Peyer's patch (tissue), 4 donors: ENCODE results near the gene NOTCH4. TPM values are rescaled to one million over a fixed set of nuclear protein-coding genes. Genes with fewer than 3 reads are reported as not detected.
A peak's percentile ranks its signal among the peaks of the same experiment; 100 is the strongest.

Source experiments
- DNase-seq, 3 donors: peaks; one replicate each; pipeline ENCODE4 v3.0.0-alpha.2; 2017 to 2019
- H3K27ac ChIP-seq, 4 donors: fragments of 200-600 bp; sonication (generic); one replicate each; pipeline ENCODE4 v1.5.1; 2016 to 2019
- H3K27me3 ChIP-seq, 2 donors: fragments of 200-600 bp; sonication (generic); one replicate each; pipeline ENCODE4 v1.5.1; 2019
- H3K36me3 ChIP-seq, 3 donors: fragments of 200-600 bp; sonication (generic); one replicate each; pipeline ENCODE4 v1.5.1; 2016 to 2019
- H3K4me1 ChIP-seq, 4 donors: fragments of 200-600 bp; sonication (generic); one replicate each; pipeline ENCODE4 v1.5.1; 2016 to 2019
- H3K4me3 ChIP-seq, 4 donors: fragments of 200-600 bp; sonication (generic); 1 replicate in 3 of 4; 2 replicates in 1 of 4; pipeline ENCODE4 v1.5.1; 2016 to 2019; ENCODE audit warnings: mild to moderate bottlenecking in 1 of 4
- H3K9me3 ChIP-seq, 4 donors: fragments of 200-600 bp; sonication (generic); one replicate each; pipeline ENCODE4 v1.5.1; 2016 to 2019; ENCODE audit warnings: mild to moderate bottlenecking in 1 of 4
- CTCF ChIP-seq, 6 experiments: fragments of 450-650 bp in 4 of 6; fragments of 200-600 bp in 2 of 6; sonication (generic) in 1 of 6; IDR thresholded peaks; one replicate each; pipeline ENCODE4 v1.5.1; 2017 to 2019; ENCODE audit warnings: antibody characterized with exemption in 6 of 6, mild to moderate bottlenecking in 3 of 6, moderate library complexity in 1 of 6
- POLR2A ChIP-seq, 2 donors: fragments of 450-650 bp; IDR thresholded peaks; one replicate each; pipeline ENCODE4 v1.5.1; 2017; ENCODE audit warnings: antibody characterized with exemption in 2 of 2, mild to moderate bottlenecking in 2 of 2, moderate library complexity in 2 of 2
- total RNA-seq, 4 donors: library from RNA; depleted of rRNA; stranded (reverse); fragments of >200 nt; gene quantifications; one replicate each; pipeline ENCODE4 v1.1.0, GENCODE V29; 2016

The NOTCH4 gene
- total RNA-seq, 4 donors from 2014 or later = 1.8 to 50.3 (median 8.9) TPM

GRCh38 chr6:32191696-32192607, 31.9 kb downstream of the NOTCH4 start:
- H3K27me3 ChIP-seq = no peaks in the 10 kb centered on the region
- no peak for DNase-seq
- H3K4me3 ChIP-seq = peak overlapping the region; percentile 51 to 92 (median 69)
- H3K36me3 ChIP-seq = peaks cover 0 to 10% (median 0%) of the 10 kb centered on the region in 3 donors
- H3K27ac ChIP-seq = peak overlapping the region; percentile 90 to 98 (median 94)
- peaks cover 3 to 57% (median 12%) of the 10 kb centered on the region in 4 donors for H3K4me1 ChIP-seq
- no peak for TF ChIP-seq CTCF (IDR thresholded peaks at IDR 0.05)
- no peak for TF ChIP-seq POLR2A (IDR thresholded peaks at IDR 0.05)
- no peaks in the 10 kb centered on the region for H3K9me3 ChIP-seq

GRCh38 chr6:32190911-32191677, 32.8 kb downstream of the NOTCH4 start:
- Histone ChIP-seq H3K27me3 (no peaks in the 10 kb centered on the region), H3K9me3 (no peaks in the 10 kb centered on the region), H3K36me3 (peaks cover 0 to 19% (median 0%) of the 10 kb centered on the region in 3 donors), H3K4me3 (peak overlapping the region; percentile 59 to 92 (median 76)), H3K27ac (peak overlapping the region; percentile 90 to 98 (median 94)), H3K4me1 (peaks cover 3 to 57% (median 12%) of the 10 kb centered on the region in 4 donors)
- no peak for TF ChIP-seq POLR2A (IDR thresholded peaks at IDR 0.05)
- TF ChIP-seq CTCF (IDR thresholded peaks at IDR 0.05) = no peak
- DNase-seq = no peak

- H3K27ac ChIP-seq = peak within 1 kb of the TSS; percentile 90 to 98 (median 94)
- TF ChIP-seq POLR2A (IDR thresholded peaks at IDR 0.05) (peak; percentile 24 to 78), CTCF (IDR thresholded peaks at IDR 0.05) (no peak)
- H3K4me1 ChIP-seq = peaks cover 3 to 62% (median 12%) of the 10 kb centered on the region in 4 donors
- no peaks in the 10 kb centered on the region for H3K9me3 ChIP-seq
- peaks cover 0 to 23% (median 0%) of the 10 kb centered on the region in 3 donors for H3K36me3 ChIP-seq
- no peaks in the 10 kb centered on the region for H3K27me3 ChIP-seq
- DNase-seq = peak; percentile 90 to 97 (median 96)
- H3K4me3 ChIP-seq = peak within 1 kb of the TSS; percentile 59 to 92 (median 76)
Measured at GRCh38 chr6:32190054-32190851, 33.6 kb downstream of the NOTCH4 start, which contains the start of gene PBX2. PBX2 (minus strand) TSS chr6:32190202; CDS start chr6:32189915, 287 bp downstream.

- H3K27ac ChIP-seq = peak overlapping the region; percentile 90 to 98 (median 94)
- TF ChIP-seq CTCF (IDR thresholded peaks at IDR 0.05) (no peak), POLR2A (IDR thresholded peaks at IDR 0.05) (no peak)
- no peaks in the 10 kb centered on the region for H3K27me3 ChIP-seq
- H3K9me3 ChIP-seq = no peaks in the 10 kb centered on the region
- H3K4me1 ChIP-seq = peaks cover 1 to 56% (median 12%) of the 10 kb centered on the region in 4 donors
- H3K4me3 ChIP-seq = peak overlapping the region; percentile 59 to 92 (median 76)
- DNase-seq = no peak
- peaks cover 0 to 23% (median 0%) of the 10 kb centered on the region in 3 donors for H3K36me3 ChIP-seq
Measured at GRCh38 chr6:32189742-32190053, 34.2 kb downstream of the NOTCH4 start.
